GM19372 (cell line): Measurements from ENCODE around the gene RHOB.
"Not testable (repeated sequence)": the region's sequence is repeated elsewhere in the genome, so short reads cannot be mapped to it uniquely, and the experiment has no call there.

Experiments
- ATAC-seq: cut with Tn5 transposase; IDR thresholded peaks from one replicate; pipeline ENCODE4 v1.9.1; 2021; ENCODE audit warnings: mild to moderate bottlenecking, low read depth, moderate library complexity; ENCODE audit not compliant: unreplicated experiment

Gene RHOB

GRCh38 chr2:20451341-20451740, 4.5 kb downstream of the RHOB start:
- ATAC-seq, result no peak

GRCh38 chr2:20451761-20452499, 5.1 kb downstream of the RHOB start:
- ATAC-seq, result no peak

GRCh38 chr2:20452551-20452950, 5.7 kb downstream of the RHOB start:
- no peak for ATAC-seq

GRCh38 chr2:20453087-20453486, 6.2 kb downstream of the RHOB start:
- no peak for ATAC-seq

- no peak for ATAC-seq
Observed at GRCh38 chr2:20454036-20454981, 7.4 kb downstream of the RHOB start.

GRCh38 chr2:20455076-20455587, 8.3 kb downstream of the RHOB start:
- ATAC-seq, result no peak

GRCh38 chr2:20456116-20456571, 9.3 kb downstream of the RHOB start:
- no peak for ATAC-seq

GRCh38 chr2:20456636-20457426, 10.0 kb downstream of the RHOB start:
- no peak for ATAC-seq

GRCh38 chr2:20457661-20458630, 11.1 kb downstream of the RHOB start:
- no peak for ATAC-seq

- ATAC-seq, result not testable (repeated sequence)
Observed at GRCh38 chr2:20458737-20459484, 12.0 kb downstream of the RHOB start.

GRCh38 chr2:20465716-20466394, 19.0 kb downstream of the RHOB start:
- ATAC-seq, result no peak

- ATAC-seq, result no peak
Observed at GRCh38 chr2:20467789-20468548, 21.1 kb downstream of the RHOB start.

- no peak for ATAC-seq
Observed at GRCh38 chr2:20468549-20469500, 22.0 kb downstream of the RHOB start.

GRCh38 chr2:20469595-20469994, 22.7 kb downstream of the RHOB start:
- ATAC-seq, result no peak

GRCh38 chr2:20470211-20470610, 23.3 kb downstream of the RHOB start:
- no peak for ATAC-seq

- ATAC-seq, result no peak
Observed at GRCh38 chr2:20471148-20471547, 24.3 kb downstream of the RHOB start.
